ENCODE measurements around the gene CCNG2.
"Not testable (repeated sequence)": the region's sequence is repeated elsewhere in the genome, so short reads cannot be mapped to it uniquely, and the experiment has no call there.

The CCNG2 gene, protein sequence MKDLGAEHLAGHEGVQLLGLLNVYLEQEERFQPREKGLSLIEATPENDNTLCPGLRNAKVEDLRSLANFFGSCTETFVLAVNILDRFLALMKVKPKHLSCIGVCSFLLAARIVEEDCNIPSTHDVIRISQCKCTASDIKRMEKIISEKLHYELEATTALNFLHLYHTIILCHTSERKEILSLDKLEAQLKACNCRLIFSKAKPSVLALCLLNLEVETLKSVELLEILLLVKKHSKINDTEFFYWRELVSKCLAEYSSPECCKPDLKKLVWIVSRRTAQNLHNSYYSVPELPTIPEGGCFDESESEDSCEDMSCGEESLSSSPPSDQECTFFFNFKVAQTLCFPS

DNA sequence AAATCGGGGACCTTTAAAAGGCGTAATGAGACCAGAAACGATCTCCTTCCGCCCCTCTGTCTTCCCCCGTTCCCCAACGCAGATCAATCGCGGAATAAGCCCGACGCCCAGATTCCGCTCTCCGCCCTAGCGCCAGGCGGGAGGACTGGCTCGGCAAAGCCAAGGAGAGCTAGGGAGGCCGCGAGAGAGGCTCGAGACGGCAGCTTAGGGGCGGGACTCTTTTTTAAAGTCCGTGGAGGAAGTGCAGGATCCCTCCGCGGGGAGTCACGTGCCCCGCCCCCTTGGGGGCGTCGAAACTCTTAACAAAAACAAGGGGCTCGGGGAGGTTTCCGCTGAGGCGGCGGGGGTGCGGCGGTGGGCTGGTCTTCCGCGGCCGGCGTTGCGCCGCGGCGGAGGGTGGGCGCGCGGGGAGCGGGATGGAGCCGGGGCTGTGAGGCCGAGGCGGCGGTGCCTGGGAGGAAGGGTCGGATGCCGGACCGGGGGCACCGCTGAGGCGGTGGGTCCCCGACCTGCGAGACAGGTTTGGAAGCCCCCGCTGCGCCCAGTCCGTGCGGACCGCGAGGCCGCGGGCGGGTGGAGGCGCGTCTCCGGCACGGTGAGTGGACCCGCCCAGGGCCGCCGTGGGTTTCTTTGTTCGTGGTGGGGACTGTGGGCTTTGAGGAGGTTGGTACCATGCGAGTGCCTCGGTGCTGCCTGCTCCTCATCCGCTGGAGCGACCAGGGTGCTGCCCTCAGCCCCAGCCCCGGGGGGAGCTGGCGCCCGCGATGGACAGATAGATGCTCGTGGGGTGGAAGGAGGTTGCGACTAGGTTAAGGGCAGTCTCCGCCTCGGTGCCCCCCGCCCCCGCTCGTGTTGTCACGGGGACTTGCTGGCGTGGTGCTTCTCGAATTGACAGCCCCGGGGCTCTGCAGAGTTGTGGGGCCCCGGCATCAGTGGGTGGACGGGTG lies at the start of gene CCNG2:
Gene CCNG2 (plus strand): TSS at position 296 of the 947 bp plus-strand sequence. CDS start 1,326 bp downstream, outside the sequence.
- peak; percentile 73 for DNase-seq

DNA sequence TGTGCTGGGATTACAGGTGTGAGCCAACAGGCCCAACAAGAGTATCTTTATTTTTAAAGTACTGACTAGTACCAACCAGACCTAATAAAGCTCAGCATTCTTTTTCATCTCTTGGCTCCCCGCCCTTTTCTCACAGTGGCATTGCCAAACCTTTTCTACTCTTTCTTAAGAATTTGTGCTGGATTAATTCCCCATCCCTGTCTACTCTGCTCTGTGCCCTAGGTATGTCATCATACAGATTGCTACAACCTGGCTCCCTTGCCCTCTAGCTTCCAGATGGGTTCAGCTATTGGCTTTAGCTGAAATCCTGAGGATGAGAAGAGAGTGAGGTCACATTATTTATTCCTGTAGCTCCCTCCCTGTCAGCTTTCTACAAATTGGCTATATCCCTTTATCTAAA lies 46.3 kb upstream of the CCNG2 start:
- no peak for DNase-seq

DNA sequence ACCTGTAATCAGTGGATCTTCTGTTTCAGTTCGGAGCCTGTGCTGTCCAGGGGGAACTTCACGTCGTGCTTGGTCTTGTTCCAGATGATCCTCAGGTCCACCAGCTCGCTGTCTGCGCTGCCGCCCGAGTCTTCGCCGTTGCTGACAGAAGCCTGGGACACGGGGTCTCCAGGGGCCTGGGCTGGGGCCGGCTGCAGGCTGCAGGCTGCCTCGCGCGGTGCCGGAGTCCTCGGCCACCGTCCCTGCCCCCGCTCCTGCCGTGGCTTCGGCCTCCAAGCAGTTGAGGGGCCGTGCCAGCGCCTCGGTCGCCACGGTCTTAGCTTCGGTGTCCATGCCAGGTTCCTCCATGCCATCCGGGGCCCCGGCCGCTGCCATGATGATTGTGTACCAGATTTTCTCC lies 43.9 kb upstream of the CCNG2 start:
- no peak for DNase-seq

DNA sequence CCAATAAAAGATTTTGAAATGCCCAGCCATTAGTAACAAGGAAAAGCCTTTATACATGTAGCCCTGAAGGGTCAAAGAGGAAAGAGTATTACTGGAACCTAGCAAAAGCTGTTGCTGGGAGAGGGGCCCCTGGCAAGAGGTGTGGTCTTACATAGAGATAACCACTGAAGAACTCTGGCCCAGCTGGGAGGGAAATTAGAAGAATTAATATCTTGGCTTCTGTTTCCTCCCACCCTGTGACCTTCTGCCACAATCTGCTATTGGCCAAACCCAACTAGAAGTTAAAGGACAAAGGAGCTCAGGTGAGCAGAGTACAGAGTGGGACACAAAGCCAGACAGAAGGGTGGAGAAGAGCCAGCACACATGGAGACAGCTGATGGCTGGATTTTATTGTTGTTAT lies 39.3 kb upstream of the CCNG2 start:
- no peak for DNase-seq

DNA sequence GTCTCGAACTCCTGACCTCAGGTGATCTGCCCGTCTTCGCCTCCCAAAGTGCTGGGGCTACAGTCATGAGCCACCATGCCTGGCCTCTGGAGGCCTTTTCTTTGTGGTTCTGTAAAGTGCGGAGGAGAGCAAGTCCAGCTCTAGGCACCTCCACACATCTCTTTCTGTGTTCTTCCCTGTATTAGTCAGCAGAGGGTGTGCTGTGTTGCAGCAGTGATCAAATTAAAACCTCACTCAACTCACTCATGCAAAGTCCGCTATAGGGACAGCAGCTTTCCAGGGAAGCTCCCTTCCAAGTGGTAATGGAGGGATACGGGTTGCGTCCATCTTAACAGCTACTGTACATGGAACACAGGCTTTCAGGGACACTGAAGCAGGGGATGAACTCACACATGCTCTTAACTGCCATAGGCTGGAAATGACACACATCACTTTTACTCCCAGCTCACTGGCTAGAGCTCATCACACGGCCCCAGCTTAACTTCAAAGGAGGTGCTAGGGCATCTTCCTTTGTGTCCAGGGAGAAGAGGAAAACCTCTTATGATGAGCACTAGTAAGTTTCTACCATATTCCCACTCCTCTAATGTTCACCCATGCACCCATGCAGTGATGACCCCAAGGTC lies 36.0 kb upstream of the CCNG2 start:
- no peak for DNase-seq

DNA sequence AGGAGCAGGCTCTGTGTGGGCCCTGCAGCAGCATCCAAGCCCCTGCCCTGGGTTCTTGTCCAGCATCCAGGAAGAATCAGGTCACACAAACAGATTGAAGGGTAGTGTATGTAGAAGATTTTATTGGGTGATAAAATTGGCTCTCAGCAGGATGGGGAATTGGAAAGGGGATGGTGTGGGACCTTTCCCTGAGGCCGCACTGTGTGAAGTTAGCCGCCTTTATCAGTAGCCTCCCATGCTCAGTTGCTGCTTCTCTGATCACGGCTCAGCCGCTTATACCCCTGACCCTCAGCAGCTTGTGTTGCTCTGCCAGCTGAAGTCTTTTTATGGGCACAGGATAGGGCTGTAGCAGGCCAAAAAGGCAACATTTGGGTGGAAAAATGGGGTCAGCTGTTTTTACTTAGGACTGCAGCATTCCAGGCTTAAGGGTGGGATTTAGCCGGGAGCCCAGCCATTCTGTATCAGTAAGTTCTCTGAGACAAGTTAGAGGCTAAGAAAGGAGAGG lies 35.2 kb upstream of the CCNG2 start:
- no peak for DNase-seq

DNA sequence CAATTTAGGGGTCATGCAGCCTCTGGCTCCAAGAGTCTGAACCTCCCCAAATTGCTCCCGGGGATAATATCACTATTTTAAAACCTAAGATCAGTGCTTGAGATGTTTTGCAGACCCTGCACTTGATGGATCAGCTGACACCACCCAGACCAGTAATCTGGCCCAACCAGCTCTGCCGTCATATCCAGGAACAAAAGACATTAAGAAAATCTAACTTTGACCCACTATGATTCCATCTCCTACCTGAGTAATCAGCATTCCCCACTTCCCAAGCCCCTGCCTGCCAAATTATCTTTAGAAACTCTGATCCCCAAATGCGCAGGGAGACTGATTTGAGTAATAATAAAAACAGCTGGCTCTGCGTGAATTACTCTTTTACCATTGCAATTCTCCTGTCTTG lies 34.4 kb upstream of the CCNG2 start:
- DNase-seq = no peak

DNA sequence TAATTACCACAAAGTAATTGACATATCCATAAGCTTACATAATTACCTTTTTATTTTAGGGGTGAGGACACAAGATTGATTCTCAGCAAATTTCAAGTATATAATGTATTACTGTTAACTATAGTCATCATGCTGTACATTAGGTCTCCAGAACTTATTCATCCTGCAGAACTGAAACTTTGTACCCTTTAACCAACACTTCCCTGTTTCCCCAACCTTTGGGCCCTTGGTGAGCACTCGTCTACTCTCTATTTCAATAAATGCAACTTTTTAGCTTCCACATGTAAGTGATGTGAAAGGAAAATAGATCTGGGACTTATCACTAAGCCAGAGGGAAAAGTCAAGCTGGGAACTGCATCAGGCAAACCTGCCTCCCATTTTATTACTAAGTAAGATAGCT lies 33.6 kb upstream of the CCNG2 start:
- no peak for DNase-seq

DNA sequence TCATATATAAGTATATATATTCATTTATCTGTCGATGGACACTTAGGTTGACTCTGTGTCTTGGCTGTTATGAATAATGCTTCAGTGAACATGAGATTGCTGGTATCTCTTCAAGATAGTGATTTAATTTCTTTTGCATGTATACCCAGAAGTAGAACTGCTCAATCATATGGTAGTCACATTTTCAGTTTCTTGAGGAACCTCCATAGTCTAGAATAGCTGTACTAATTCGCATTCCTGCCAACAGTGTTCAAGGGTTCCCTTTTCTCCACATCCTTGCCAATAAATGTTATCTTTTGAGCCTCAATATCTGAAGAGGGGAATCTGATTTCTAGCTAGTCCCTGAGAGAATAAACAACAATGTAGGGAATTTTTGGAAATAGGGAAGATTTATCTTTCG lies 32.4 kb upstream of the CCNG2 start:
- DNase-seq = no peak

DNA sequence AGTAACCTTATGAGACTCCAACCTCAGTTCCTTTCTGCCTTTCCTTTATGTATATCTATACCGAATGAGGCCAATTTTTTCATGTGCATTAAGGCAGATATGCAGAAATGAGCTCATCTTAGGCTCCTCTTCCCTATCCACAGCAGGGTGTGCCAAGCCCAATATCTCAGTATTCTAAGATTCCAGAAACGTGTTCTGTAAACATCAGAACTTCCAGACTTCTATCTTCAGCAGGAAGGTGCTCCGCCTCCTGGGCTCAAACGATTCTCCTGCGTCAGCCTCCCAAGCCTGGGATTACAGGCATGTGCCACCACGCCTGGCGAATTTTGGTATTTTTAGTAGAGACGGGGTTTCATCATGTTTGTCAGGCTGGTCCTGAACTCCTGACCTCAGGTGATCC lies 31.0 kb upstream of the CCNG2 start:
- no peak for DNase-seq

DNA sequence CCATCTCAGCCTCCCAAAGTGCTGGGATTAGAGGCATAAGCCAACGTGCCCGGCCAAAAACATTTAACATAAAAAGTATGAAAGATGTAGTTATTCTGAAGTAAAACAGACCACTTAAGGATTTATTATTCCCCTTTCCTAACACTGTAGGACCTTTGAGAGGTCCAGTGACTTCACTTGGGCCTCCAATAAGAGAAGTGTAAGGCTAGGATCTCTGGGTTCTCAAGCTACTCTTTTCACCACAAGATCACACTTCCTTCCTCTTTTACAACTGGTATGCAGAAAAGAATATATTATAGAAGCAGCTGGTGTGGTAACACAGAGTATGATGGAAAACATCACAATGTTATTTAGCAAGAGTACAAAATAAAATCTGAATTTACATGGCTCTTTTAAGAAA lies 30.2 kb upstream of the CCNG2 start:
- DNase-seq = no peak

DNA sequence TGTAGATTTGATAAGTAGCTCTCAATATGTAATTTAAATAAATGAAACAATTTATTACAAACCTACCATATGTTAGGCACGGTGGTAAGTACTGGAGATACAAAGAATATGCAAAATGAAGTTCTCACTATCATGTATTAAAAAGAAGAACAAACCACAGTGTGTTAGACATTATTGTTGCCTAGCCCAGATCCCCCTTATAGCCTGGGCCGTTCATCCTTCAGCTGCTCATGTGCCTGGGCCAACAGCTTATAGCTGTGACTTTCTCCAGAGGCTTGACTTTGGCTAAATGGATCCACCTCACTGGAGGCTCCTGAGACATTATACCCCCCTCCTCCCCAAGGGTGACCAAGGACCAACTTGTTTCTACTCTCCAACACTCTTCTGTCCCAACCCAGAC lies 29.8 kb upstream of the CCNG2 start:
- DNase-seq = no peak

DNA sequence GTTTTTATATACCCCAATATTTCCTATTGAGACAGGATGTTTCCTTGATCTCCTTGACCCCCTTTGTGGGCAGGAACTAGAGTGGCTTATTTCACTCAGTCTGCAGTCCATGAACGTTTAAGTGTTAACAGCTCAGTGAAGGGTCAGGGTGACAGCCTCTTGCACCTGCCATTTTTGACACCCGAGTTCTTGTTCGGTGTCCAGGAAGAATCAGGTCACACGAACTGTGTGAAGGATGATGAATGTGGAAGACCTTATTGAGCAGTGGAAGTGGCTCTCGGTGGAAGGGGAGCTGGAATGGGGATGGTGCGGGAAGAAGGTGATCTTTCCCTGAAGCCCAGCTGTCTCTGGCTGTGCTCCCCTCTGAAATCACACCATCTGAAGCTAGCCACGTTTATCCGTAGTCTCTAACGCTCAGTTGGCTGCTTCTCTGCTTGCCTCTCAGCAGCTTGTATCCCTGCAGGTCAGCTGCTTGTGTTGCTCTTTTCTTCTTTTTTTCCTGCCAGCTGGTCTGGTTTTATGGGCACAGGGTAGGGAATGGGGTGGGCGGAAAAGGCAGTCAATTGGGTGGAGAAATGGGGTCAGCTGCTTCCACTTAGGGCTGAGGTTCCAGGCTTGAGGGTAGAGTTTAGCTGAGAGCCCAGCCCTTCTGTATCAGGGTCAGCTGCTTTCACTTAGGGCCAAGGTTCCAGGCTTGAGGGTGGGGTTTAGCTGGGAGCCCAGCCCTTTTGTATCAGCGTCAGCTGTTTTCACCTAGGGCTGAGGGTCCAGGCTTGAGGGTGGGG lies 29.0 kb upstream of the CCNG2 start:
- DNase-seq = no peak

DNA sequence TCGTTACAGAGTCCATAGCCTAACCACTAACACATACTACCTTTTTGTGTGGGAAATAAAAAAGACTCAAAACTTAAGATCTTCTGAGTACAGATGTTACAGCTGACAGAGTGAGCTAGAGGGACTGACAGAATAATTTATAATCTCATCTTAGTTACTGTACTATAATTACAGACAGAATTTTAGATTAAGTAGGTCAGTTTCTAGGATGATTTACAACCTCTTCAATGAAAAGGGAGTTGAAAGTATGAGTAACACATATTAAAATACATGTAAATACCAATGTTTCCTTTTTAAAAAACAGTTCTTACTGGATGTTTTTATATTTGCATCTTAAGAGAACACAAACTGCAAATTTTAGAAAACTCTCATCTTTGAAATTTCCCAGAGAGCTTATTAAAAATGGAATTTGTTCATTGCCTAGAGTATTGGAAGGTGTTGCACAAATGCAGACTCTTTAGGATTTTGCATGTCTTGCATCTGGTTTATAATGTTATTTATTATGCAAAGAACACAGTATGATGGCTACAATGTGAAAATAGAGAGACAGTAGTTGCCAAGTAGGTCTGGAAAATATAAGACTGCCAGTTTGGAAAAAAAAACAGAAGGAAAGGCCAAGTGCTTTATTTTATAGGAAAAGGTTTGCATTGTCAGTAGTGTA lies 24.2 kb upstream of the CCNG2 start:
- no peak for DNase-seq

DNA sequence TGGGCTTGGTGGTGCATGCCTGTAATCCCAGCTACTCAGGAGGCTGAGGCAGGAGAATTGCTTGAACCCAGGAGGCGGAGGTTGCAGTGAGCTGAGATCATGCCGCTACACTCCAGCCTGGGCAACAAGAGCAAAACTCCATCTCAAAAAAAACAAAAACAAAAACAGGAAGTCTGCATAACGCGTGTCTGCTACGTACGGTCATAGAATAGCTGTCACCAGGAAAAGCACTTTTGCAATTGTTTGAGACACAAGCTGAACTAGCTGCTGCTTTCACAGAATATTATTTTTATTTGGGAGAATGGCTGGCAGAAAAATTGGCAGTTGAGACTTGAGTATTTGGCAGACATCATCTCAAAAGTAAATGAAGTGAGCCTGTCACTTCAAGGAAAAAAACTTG lies 19.6 kb upstream of the CCNG2 start:
- DNase-seq = not testable (repeated sequence)

DNA sequence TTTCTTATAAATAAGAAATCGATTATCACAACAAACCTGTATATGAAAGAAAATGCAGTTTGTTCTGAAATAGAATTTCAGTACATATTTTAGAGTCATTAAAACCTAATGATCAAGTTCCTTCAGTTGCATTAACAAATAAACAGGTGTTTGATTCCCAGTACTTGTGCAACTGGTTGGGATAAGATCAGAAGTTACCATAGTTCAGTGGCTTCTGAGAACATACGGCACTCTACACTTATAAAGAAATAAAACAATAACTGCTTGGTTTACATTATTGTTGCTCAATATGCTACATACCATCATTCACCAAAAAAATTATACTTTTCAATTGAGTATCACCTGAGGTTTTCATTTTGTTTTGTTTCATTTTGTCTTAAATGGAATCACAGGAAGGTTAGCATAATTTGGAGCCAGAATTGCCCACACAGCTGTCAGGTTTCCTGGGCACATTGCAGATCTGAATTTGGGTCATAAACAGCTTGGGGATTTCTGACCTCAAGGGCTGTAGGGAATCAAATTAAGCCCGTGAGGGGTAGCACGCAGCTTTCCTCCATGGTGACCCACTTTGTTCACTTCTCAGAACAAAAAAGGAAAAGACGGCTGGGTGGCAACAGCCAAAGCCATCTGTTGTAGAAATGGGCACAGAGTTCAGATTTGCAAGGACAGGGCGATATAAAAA lies 14.9 kb upstream of the CCNG2 start:
- no peak for DNase-seq

DNA sequence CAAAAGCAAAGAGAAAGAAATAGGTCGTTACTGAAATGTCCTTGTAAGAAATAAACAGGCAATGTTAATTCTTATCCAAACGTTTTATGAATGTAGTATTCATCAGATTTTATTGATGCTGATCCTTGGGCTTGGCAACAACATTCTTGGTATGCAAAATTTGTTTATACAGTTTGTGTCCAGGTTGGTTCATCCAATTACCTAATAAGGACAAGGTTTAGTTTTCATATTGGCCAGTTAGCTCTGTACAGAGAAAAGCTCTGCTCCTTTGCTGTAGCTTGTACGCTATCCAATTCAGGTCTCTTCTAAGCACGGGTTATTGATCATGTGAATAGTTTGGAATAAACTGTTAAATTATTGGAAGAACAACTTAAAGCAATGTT lies 14.4 kb upstream of the CCNG2 start:
- no peak for DNase-seq

DNA sequence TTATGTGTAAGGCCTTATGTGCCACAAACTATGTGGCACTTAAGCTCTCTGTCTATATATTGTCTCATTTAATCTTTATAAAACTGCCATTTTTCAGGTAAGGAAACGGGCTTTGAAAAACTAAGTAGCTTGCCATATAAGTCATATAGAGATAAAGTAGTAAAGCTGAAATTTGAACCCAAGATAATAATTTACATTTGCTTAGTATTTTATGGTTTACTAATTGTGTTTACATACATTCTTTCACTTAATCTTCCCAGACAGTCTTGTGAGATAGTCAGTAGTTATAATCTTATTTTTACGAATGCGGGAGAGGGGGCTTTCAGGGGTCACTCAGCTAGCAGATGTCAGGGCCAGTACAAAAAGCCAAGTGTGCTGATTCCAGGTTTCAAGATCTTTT lies 13.9 kb upstream of the CCNG2 start:
- DNase-seq = no peak

DNA sequence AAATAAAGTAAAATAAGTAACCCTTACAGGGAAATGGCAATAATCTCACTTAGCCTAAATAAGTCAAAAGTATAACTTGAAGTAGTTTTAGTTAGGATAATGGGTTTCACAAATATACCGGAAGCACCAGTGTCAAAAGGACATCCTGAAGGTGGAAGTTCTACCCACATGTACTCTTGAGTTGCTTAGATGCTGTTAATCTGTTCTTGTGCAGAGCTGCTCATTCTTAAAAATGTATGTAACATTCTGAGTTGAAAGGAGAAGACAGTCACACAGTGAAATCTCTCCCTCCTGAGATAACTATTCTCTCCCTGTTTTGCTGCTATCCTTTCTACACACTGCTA lies 11.2 kb upstream of the CCNG2 start:
- DNase-seq = no peak

DNA sequence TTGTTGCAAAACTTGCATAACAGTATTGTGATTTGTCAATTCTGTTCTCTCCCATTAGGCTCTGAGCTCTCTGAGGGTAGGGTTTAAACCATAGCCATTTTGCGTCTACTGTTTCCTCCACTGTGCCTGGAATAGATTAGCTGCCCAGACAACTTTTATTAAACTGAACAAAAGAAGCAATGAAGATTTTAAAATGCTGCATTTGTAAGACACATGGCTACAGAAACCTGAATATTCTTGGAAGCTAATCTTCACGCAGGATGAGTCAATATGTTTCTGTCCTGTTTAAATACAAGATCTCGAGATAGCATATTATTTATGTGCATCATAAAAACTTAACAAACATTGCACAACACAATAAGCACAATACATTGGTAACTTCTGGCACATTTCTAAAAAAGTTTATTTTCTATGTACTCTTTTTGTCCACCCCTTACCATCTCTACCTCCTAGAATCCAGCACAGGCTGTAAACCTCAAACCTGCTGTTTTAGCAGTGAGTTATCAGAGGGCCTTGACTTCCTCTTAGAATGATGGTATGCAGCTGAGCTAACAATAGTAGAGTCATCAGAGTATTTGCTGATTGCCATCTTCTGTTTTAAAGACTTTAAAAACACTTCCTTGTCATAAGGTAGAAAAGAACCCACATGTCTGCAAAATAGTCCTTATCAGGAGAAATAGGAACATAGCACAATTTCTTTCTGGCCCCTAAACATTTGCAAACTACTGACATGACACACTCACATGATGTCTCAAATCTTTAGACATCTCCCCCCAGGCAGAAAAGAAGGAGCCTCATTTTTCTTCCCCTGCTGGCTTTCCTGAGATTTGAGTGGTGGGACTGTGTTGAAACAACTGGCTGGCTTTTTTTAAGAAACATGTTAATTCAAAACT lies 10.6 kb upstream of the CCNG2 start:
- no peak for DNase-seq
